ENCODE results near the gene FOXN1.

FOXN1 gene

GRCh38 chr17:28500712-28501379 is 5.3 kb upstream of the FOXN1 start:
- H3K27me3 Mint-ChIP-seq (ENCODE audit: low read depth) = peaks cover 8% of the 10 kb centered on the region
- H3K9me3 Mint-ChIP-seq = no peaks in the 10 kb centered on the region
- no peaks in the 10 kb centered on the region for H3K36me3 Mint-ChIP-seq (ENCODE audit: low read depth)
- H3K27ac Mint-ChIP-seq = peak overlapping the region in 2 of 3 experiments; percentile 23 to 43
- peaks cover 11% of the 10 kb centered on the region for H3K4me1 Mint-ChIP-seq
- H3K4me3 Mint-ChIP-seq = no peak overlapping the region
- no peak for TF ChIP-seq CTCF (IDR thresholded peaks at IDR 0.05; ENCODE audit: unreplicated experiment in 3 of 3)

GRCh38 chr17:28501421-28502284 is 4.5 kb upstream of the FOXN1 start:
- Mint-ChIP-seq H3K4me1 (peaks cover 13% of the 10 kb centered on the region), H3K9me3 (no peaks in the 10 kb centered on the region), H3K27ac (peak overlapping the region in 1 of 3 experiments; percentile 43), H3K27me3 (ENCODE audit: low read depth) (peaks cover 10% of the 10 kb centered on the region), H3K36me3 (ENCODE audit: low read depth) (no peaks in the 10 kb centered on the region), H3K4me3 (no peak overlapping the region)
- TF ChIP-seq CTCF (IDR thresholded peaks at IDR 0.05; ENCODE audit: unreplicated experiment in 3 of 3) = no peak

- Mint-ChIP-seq H3K27me3 (ENCODE audit: low read depth) (peaks cover 15% of the 10 kb centered on the region), H3K4me1 (peaks cover 15% of the 10 kb centered on the region), H3K27ac (no peak overlapping the region), H3K36me3 (ENCODE audit: low read depth) (no peaks in the 10 kb centered on the region), H3K9me3 (no peaks in the 10 kb centered on the region), H3K4me3 (no peak overlapping the region)
- TF ChIP-seq CTCF (IDR thresholded peaks at IDR 0.05; ENCODE audit: unreplicated experiment in 3 of 3) = no peak
These were observed 2.7 kb upstream of the FOXN1 start for GRCh38 chr17:28503420-28503819.

GRCh38 chr17:28506763-28507487 is 777 bp downstream of the FOXN1 start:
- Mint-ChIP-seq H3K27ac (no peak overlapping the region), H3K36me3 (ENCODE audit: low read depth) (no peaks in the 10 kb centered on the region), H3K9me3 (no peaks in the 10 kb centered on the region), H3K4me3 (no peak overlapping the region), H3K4me1 (peaks cover 4% of the 10 kb centered on the region), H3K27me3 (ENCODE audit: low read depth) (peaks cover 31% of the 10 kb centered on the region)
- TF ChIP-seq CTCF (IDR thresholded peaks at IDR 0.05; ENCODE audit: unreplicated experiment in 3 of 3) = no peak

GRCh38 chr17:28507567-28508203 is 1.5 kb downstream of the FOXN1 start:
- H3K4me3 Mint-ChIP-seq = no peak overlapping the region
- no peaks in the 10 kb centered on the region for H3K36me3 Mint-ChIP-seq (ENCODE audit: low read depth)
- H3K27me3 Mint-ChIP-seq (ENCODE audit: low read depth) = peaks cover 31% of the 10 kb centered on the region
- H3K27ac Mint-ChIP-seq = no peak overlapping the region
- H3K9me3 Mint-ChIP-seq = no peaks in the 10 kb centered on the region
- no peak for TF ChIP-seq CTCF (IDR thresholded peaks at IDR 0.05; ENCODE audit: unreplicated experiment in 3 of 3)
- peaks cover 4% of the 10 kb centered on the region for H3K4me1 Mint-ChIP-seq
